WERI-Rb-1 (cell line): ENCODE results near the gene TMEM187.

Source experiments
- DNase-seq: peaks from one replicate; pipeline ENCODE4 v3.0.0-alpha.2; 2020
- H3K27ac ChIP-seq: fragments of 250-450 bp; sonication (Bioruptor Pico); 2 replicates; pipeline ENCODE4 v1.5.1; 2020; ENCODE audit warnings: mild to moderate bottlenecking, moderate library complexity
- H3K27me3 ChIP-seq: fragments of 250-450 bp; sonication (Bioruptor Pico); 2 replicates; pipeline ENCODE4 v1.5.1; 2021; ENCODE audit warnings: mild to moderate bottlenecking, low read depth, moderate library complexity; ENCODE audit not compliant: insufficient read depth, severe bottlenecking
- H3K36me3 ChIP-seq: fragments of 250-450 bp; sonication (Bioruptor Pico); 2 replicates; pipeline ENCODE4 v1.5.1; 2020; ENCODE audit warnings: mild to moderate bottlenecking, moderate library complexity
- H3K4me3 ChIP-seq: 2 replicates; pipeline ENCODE4 v1.5.1; 2011; ENCODE audit warnings: low read depth, mild to moderate bottlenecking, control low read depth, low read length
- H3K9me3 ChIP-seq: fragments of 250-450 bp; sonication (Bioruptor Pico); 2 replicates; pipeline ENCODE4 v1.5.1; 2021; ENCODE audit warnings: mild to moderate bottlenecking, moderate library complexity; ENCODE audit not compliant: severe bottlenecking
- CTCF ChIP-seq: IDR thresholded peaks from 2 replicates; pipeline ENCODE4 v1.5.1; 2011; ENCODE audit warnings: low read depth, mild to moderate bottlenecking, control low read depth, inconsistent platforms, low read length

TMEM187 gene

GRCh38 chrX:153928846-153929245, 43.7 kb upstream of the TMEM187 start:
- Histone ChIP-seq H3K27me3 (peaks cover 2% of the 10 kb centered on the region), H3K27ac (peak overlapping the region; percentile 35), H3K9me3 (no peaks in the 10 kb centered on the region), H3K36me3 (peaks cover 47% of the 10 kb centered on the region), H3K4me3 (no peak overlapping the region; the same call in 1 of the 2 replicates)
- no peak for TF ChIP-seq CTCF
- DNase-seq, result no peak

GRCh38 chrX:153929576-153929975, 43.0 kb upstream of the TMEM187 start:
- H3K27ac ChIP-seq, result peak overlapping the region; percentile 35
- TF ChIP-seq CTCF, result no peak
- no peak for DNase-seq
- peaks cover 47% of the 10 kb centered on the region for H3K36me3 ChIP-seq
- H3K4me3 ChIP-seq, result no peak overlapping the region
- no peaks in the 10 kb centered on the region for H3K9me3 ChIP-seq
- peaks cover 6% of the 10 kb centered on the region for H3K27me3 ChIP-seq

- Histone ChIP-seq H3K9me3 (no peaks in the 10 kb centered on the region), H3K27me3 (peaks cover 6% of the 10 kb centered on the region), H3K4me3 (no peak overlapping the region), H3K27ac (no peak overlapping the region), H3K36me3 (peaks cover 47% of the 10 kb centered on the region)
- TF ChIP-seq CTCF, result no peak
- DNase-seq, result no peak
Measured at GRCh38 chrX:153930011-153930910, 42.3 kb upstream of the TMEM187 start.

GRCh38 chrX:153931151-153931550, 41.4 kb upstream of the TMEM187 start:
- Histone ChIP-seq H3K27me3 (peaks cover 11% of the 10 kb centered on the region), H3K36me3 (peaks cover 47% of the 10 kb centered on the region), H3K4me3 (no peak overlapping the region), H3K9me3 (peaks cover 3% of the 10 kb centered on the region), H3K27ac (no peak overlapping the region)
- no peak for DNase-seq
- no peak for TF ChIP-seq CTCF

GRCh38 chrX:153931748-153932147, 40.8 kb upstream of the TMEM187 start:
- no peak overlapping the region for H3K27ac ChIP-seq
- peaks cover 11% of the 10 kb centered on the region for H3K27me3 ChIP-seq
- H3K36me3 ChIP-seq, result peaks cover 47% of the 10 kb centered on the region
- no peak for DNase-seq
- peaks cover 3% of the 10 kb centered on the region for H3K9me3 ChIP-seq
- no peak overlapping the region for H3K4me3 ChIP-seq
- TF ChIP-seq CTCF, result no peak
